Psoas muscle (tissue), 8 donors: ENCODE results near the gene GPC6. TPM values are rescaled to one million over a fixed set of nuclear protein-coding genes. Genes with fewer than 3 reads are reported as not detected.
A peak's percentile ranks its signal among the peaks of the same experiment; 100 is the strongest.

ENCODE experiments used
- ATAC-seq, 4 donors: fragments of 200-7000 bp; cut with Tn5 transposase; one replicate each; pipeline ENCODE4 v1.9.1; 2020; ENCODE audit warnings: moderate library complexity in 3 of 4, mild to moderate bottlenecking in 2 of 4
- DNase-seq, 2 donors: peaks; one replicate each; pipeline ENCODE4 v3.0.0-alpha.2; 2020
- H3K27ac ChIP-seq: fragments of 200-600 bp; one replicate; pipeline ENCODE4 v1.8.0; 2022
- H3K27me3 ChIP-seq, 3 donors: fragments of 200-600 bp in 1 of 3; one replicate each; pipeline versions ENCODE4 v1.6.1 to v1.8.0; 2013 to 2022; ENCODE audit warnings: low read length in 2 of 3, mild to moderate bottlenecking in 2 of 3, moderate library complexity in 1 of 3; ENCODE audit not compliant: insufficient read depth in 3 of 3
- H3K36me3 ChIP-seq, 2 donors: fragments of 200-600 bp in 1 of 2; one replicate each; pipeline versions ENCODE4 v1.6.1 to v1.8.0; 2013 to 2022; ENCODE audit warnings: low read depth in 1 of 2, mild to moderate bottlenecking in 1 of 2, moderate library complexity in 1 of 2; ENCODE audit not compliant: insufficient read depth in 1 of 2
- H3K4me1 ChIP-seq: fragments of 200-600 bp; one replicate; pipeline ENCODE4 v1.8.0; 2022
- H3K4me3 ChIP-seq: fragments of 200-600 bp; one replicate; pipeline ENCODE4 v1.8.0; 2022; ENCODE audit warnings: mild to moderate bottlenecking
- H3K9me3 ChIP-seq: fragments of 200-600 bp; one replicate; pipeline ENCODE4 v1.8.0; 2022
- CTCF ChIP-seq: fragments of 200-600 bp; IDR thresholded peaks from one replicate; pipeline ENCODE4 v1.8.0; 2022; ENCODE audit warnings: antibody characterized with exemption
- WGBS, 3 donors: extraction: QIAGEN DNeasy Blood & Tissue Kit; methylation state at CpG; one replicate each; pipeline versions ENCODE4 v1.1.6 to v1.1.7; 2013; 5-methylcytosine and 5-hydroxymethylcytosine counted together
- intact Hi-C, 2 donors: fragments of 100-400 bp; cut with DNase I; formaldehyde crosslinking; loops; one replicate each; pipeline versions ENCODE4 v1.11.0 to v1.14.2; 2022
- polyA plus RNA-seq, 3 donors: library from polyadenylated mRNA; stranded (reverse); fragments of 200-250 nt; gene quantifications; one replicate each; pipeline ENCODE4 v1.2.3, GENCODE V29; 2013
- total RNA-seq, 4 donors: library from RNA; stranded (reverse); fragmentation: NEBNext Ultra II Directional in 2 of 4; extraction: Animal tissue kit (Norgen Biotek cat#: 25700) in 2 of 4; gene quantifications; one replicate each; pipeline versions ENCODE4 v1.2.1 to v1.2.4, GENCODE V29; 2021 to 2023
- donor health status: healthy with polysubstance abuse.
- donor health status: DM: no; HTN: no; CAD: no; lungs with moderate emphysema.
- donor health status: Bipolar disorder and iron deficiency.
- donor health status: healthy.
- donor health status: DM: yes; HTN: yes; CAD: no.
- donor health status: DM: no; HTN: no; CAD: no.
- donor health status: DM: no; HTN: no; CAD: no.
- donor health status: DM: yes; HTN: yes; CAD: no.

GPC6 gene
- total and polyA plus RNA-seq, 7 donors, result 0.07 to 3.7 (median 0.57) TPM

- Histone ChIP-seq H3K36me3 (no peaks in the 10 kb centered on the region), H3K4me1 (no peaks in the 10 kb centered on the region), H3K9me3 (no peaks in the 10 kb centered on the region), H3K27ac (no peak overlapping the region), H3K27me3 (no peaks in the 10 kb centered on the region), H3K4me3 (no peak overlapping the region)
- no peak for ATAC-seq
- no peak for TF ChIP-seq CTCF
- WGBS, 3 donors, result 48 to 57% (median 51%) methylated on average over 2 of the region's 2 CpGs
- intact Hi-C loops, result no loop called here
- no peak for DNase-seq
These were observed 867.2 kb downstream of the GPC6 start for GRCh38 chr13:94093652-94094315.

GRCh38 chr13:94109715-94110374 lies 883.2 kb downstream of the GPC6 start:
- ATAC-seq, result no peak
- no peak for DNase-seq
- no peak for TF ChIP-seq CTCF
- no peaks in the 10 kb centered on the region for H3K27me3 ChIP-seq
- H3K36me3 ChIP-seq, result no peaks in the 10 kb centered on the region
- 84 to 92% (median 92%) methylated on average over 2 of the region's 2 CpGs for WGBS, 3 donors
- no peaks in the 10 kb centered on the region for H3K9me3 ChIP-seq
- intact Hi-C loops, result no loop called here
- H3K4me1 ChIP-seq, result no peaks in the 10 kb centered on the region
- no peak overlapping the region for H3K27ac ChIP-seq
- no peak overlapping the region for H3K4me3 ChIP-seq

- no peak for TF ChIP-seq CTCF
- Histone ChIP-seq H3K9me3 (no peaks in the 10 kb centered on the region), H3K27me3 (no peaks in the 10 kb centered on the region), H3K27ac (no peak overlapping the region), H3K36me3 (no peaks in the 10 kb centered on the region), H3K4me1 (no peaks in the 10 kb centered on the region), H3K4me3 (no peak overlapping the region)
- intact Hi-C loops, result no loop called here
- ATAC-seq, result no peak
- 28 to 40% (median 33%) methylated on average over 3 of the region's 3 CpGs for WGBS, 3 donors
- DNase-seq, result peak in 1 of 2 donors; percentile 16
These were observed 885.6 kb downstream of the GPC6 start for GRCh38 chr13:94112227-94112626.

GRCh38 chr13:94112731-94113130 lies 886.1 kb downstream of the GPC6 start:
- Histone ChIP-seq H3K36me3 (no peaks in the 10 kb centered on the region), H3K27me3 (no peaks in the 10 kb centered on the region), H3K4me1 (no peaks in the 10 kb centered on the region), H3K9me3 (no peaks in the 10 kb centered on the region), H3K27ac (no peak overlapping the region), H3K4me3 (no peak overlapping the region)
- 60 to 71% (median 64%) methylated on average over 2 of the region's 2 CpGs for WGBS, 3 donors
- TF ChIP-seq CTCF, result no peak
- DNase-seq (no peak), ATAC-seq (no peak)
- intact Hi-C loops, result no loop called here
